GM19239 (cell line): ENCODE measurements around the gene CELF4.

Source experiments
- DNase-seq: peaks from one replicate; pipeline ENCODE4 v3.0.0; 2011; ENCODE audit warnings: low spot score; ENCODE audit not compliant: insufficient read length
- FAIRE-seq: peaks from 2 replicates; lab custom pipeline; 2011; peaks lifted over from hg19 to GRCh38; lab: Jason Lieb, UNC

CELF4 gene

GRCh38 chr18:37336568-37337285, 228.9 kb downstream of the CELF4 start:
- no peak for DNase-seq
- no peak for FAIRE-seq

DNA sequence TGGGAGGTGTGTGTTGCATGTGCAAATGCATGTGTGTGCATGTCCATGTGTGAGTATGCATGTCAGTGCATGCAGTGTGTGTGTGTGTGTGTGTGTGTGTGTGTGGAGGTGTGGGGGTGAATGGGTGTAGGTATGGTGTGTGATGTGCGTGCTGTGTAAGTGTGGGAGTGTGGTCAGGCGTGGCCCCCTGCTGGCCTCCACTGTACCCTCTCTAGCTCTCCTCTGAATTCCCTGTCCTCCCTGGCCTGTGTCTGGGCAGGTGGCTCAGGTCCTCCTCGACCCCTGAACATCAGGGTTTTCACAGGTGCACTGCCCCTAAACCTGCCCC, 230.2 kb downstream of the CELF4 start:
- FAIRE-seq (no peak), DNase-seq (no peak)

GRCh38 chr18:37334631-37335408, 230.8 kb downstream of the CELF4 start:
- DNase-seq (no peak), FAIRE-seq (no peak)

DNA sequence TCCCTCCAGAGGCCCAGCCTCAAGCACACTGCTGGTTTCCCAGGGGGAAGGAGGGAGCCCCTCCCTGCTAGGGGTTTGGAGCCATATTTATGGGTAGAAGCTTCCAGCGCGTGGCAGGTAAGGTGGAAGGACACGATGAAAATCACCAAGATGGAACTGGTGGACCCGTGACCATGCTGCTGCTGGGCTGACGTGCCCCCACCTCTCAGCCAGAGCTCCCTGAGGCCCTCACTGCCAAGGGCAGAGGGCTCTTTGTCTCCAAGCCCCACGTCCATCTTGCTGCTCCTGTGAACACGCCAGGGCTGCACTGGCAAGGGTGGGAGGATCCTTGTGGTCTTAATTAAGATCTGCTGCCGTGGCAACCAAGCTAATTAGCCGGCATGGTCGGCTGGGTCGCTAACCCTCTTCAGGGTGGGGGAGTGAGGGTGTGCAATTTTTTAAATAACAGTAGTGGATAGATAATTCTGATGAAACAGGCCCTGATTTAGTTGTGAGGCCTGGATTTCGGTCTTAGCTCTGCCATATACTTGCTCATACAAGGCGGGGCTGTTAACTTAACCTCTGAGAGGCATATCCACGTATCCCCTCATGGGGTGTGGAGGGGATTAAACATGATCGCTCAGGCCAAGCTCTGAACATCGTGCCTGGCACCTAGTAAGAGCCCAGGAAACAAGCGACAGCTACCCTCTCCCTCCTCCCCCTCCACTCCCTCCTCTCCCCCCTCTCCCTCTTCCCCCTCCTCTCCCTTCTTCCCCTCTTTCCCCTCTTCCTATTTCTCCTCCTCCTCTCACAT, 232.8 kb downstream of the CELF4 start:
- no peak for FAIRE-seq

DNA sequence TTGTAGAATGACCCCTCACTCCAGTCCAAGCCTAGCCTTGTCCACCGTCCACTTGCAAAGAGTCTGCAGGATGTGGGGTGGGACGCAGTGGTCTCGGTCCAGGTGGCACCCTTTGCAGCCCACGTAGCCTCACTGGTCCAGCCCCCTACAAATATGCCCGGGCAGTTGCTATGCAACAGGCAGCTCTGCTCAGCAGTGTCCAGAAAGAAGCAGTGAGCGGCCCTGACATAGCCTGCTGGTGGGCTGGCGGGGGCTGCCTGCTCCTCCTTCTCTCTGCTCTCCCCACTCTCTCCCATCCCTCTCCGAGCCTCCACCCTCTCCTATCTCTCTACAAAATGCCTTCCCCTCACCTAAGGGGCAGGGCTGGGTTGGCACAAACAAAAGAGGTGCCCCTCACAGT, 233.4 kb downstream of the CELF4 start:
- no peak for FAIRE-seq

More for the DNA sequence above, 232.8 kb downstream of the CELF4 start:
- DNase-seq = no peak

GRCh38 chr18:37330173-37330572, 235.4 kb downstream of the CELF4 start:
- FAIRE-seq (no peak), DNase-seq (no peak)

More for the DNA sequence above, 233.4 kb downstream of the CELF4 start:
- DNase-seq = no peak

DNA sequence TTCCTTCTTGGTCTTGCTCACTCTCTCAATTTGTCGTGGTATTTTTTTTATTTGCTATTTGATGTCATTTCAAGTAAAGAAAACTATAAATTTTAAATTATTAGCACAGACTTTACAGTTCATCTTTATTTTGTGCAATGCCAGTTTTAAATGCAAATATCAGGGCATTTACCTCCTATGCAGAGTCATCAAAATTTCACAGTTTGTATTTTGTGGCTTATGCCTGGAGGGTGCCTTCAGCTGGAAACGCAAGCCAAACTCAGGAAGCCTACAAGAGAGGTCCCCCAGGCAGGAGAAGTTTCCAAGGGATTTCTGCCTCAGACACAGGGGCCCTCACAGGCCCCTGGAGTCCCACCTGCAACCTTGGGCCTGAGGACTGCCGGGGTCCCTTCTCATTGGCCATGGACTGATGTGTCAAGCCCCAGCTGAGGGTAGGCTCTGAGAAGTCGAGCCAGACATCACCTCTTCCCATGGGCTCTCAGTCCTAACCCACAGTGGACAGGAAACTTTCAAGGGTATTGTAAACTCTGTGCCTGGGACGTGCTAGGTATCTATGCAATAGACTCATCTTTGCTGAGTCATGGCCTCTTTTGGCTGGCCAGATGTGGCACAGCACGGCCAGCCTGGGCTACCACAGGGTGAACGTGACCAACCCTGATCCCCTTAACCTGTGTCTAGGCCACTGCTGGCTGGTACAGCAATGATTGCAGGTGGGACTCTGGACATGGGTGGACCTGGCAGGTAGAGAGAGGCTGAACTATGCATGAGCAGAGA, 236.5 kb downstream of the CELF4 start:
- DNase-seq (no peak), FAIRE-seq (no peak)

DNA sequence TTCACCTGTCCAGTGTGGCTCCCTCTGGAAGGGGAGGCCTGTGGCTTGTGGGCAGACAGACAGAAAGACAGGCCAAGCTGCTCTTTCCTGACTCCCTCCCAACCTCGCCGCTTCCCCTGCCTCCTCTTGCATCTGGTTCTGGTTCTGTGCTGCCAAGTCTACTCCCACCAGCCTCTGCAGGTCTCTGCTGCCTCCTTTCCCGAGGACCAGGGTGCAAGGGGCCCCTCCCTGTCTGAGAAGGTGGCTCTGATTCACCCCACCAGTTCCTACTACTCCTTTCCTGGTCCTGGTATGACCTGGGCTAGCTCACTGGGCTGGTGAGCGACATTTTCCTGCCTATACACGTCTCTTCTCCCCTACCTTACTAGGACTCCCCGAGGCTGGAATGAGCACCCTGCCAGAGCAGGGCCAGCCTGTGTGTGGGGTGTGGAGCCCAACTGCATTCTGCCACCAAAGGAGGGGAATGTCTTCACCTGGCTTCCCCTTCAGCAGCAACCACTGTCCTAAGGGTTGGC, 238.5 kb downstream of the CELF4 start:
- no peak for FAIRE-seq

DNA sequence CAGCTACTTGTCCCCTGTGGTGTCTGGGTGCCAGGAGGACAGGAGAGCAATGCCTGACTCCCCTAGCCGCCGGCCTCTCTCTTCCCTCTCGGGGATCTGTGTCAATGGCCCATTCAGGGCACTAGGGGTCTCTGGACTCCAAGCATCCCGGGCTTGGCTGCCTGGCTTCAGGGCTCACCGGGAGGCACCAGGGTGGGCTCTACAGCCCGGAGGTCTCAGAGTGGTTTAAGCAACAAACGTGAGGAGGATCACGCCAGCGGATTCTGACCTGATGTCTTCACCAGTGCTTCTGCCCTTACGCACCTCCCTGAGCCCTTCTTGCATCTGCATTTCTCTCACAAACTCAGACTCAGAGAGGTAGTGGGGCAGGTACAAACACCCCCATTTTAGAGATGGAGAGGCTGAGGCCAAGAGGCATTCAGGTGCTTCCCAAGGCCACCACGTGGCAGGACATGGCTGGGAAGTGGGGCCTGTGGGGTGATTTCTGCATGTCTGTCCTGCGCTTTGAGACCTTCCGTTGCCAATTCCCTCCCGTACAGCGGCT, 243.0 kb downstream of the CELF4 start:
- FAIRE-seq = peak; percentile 42
- peak; percentile 43 for DNase-seq

More for the DNA sequence above, 238.5 kb downstream of the CELF4 start:
- DNase-seq = no peak

GRCh38 chr18:37321582-37322491, 243.8 kb downstream of the CELF4 start:
- no peak for FAIRE-seq

GRCh38 chr18:37320317-37320716, 245.3 kb downstream of the CELF4 start:
- DNase-seq (no peak), FAIRE-seq (no peak)

More at GRCh38 chr18:37321582-37322491, 243.8 kb downstream of the CELF4 start:
- DNase-seq = no peak

- no peak for DNase-seq
- FAIRE-seq = no peak
These were observed 246.9 kb downstream of the CELF4 start for GRCh38 chr18:37318360-37319355.

- no peak for FAIRE-seq
- no peak for DNase-seq
These were observed 248.1 kb downstream of the CELF4 start for GRCh38 chr18:37317486-37317885.

GRCh38 chr18:37316468-37316867, 249.1 kb downstream of the CELF4 start:
- FAIRE-seq (no peak), DNase-seq (no peak)

DNA sequence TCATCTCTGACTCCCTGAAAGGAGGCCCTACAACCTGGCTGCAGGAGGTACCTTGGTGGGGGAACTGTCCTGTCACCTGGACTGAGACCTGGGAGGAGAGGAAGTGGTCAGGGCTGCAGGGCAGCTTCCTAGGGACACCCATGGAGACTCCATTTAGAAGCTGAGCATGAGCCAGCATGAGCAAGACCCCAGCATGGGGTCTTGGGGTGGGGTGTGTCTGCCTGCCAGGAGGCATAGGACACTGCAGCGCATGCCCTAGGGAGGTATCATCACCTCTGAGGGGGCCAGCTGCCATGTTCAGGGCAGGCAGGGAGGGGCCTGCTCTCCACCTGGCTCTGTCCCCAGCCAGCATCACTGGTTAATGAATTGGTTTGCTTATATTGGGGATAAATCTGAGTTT, 249.7 kb downstream of the CELF4 start:
- DNase-seq = no peak
- FAIRE-seq = no peak

GRCh38 chr18:37314534-37314933, 251.1 kb downstream of the CELF4 start:
- FAIRE-seq = no peak
- DNase-seq = no peak

GRCh38 chr18:37313624-37314023, 252.0 kb downstream of the CELF4 start:
- DNase-seq = no peak
- FAIRE-seq = no peak
